GM12891 (cell line): Measurements from ENCODE around the gene CIAO3.

Source experiments
- POLR2A ChIP-seq: IDR thresholded peaks from 2 replicates; pipeline ENCODE4 v1.6.1; 2011; ENCODE audit warnings: low read depth, low read length, control low read depth
- POLR2AphosphoS5 ChIP-seq: IDR thresholded peaks from 2 replicates; pipeline ENCODE4 v1.6.1; 2011; ENCODE audit warnings: low read depth, low read length, control low read depth
- TAF1 ChIP-seq: IDR thresholded peaks from 2 replicates; pipeline ENCODE4 v1.6.1; 2011; ENCODE audit warnings: low read depth, low read length, control low read depth

DNA sequence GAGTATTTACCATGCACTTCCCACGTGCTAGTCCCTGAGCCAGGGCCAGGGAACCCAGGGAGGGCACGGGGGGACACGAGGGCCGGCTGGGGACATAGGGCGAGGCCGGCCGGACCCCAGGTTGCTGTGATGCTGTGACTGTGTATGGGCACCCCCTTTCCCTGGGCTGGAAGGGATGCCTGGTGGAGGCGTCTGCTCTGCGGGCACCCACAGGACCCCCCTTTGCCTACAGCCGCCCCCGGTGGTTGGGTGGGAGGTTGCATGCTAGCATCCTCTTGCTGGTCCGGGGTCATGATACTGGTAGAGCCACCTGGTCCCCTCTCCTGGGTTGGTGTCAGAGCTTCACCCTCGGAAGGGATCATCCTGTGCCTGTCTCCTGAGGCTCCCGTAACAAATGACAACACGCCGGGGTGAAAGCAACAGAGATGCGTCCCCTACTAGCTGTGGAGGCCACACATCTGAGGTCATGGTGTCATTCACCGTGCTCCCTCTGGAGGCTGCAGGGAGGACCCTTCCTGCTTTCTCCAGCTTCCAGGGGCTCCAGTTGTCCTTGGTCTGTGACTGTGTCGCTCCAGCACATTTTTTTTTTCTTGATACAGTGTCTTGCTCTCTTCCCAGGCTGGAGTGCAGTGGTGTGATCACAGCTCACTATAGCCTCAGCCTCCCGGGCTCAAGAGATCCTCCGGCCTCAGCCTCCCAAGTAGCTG is 3.1 kb upstream of the CIAO3 start:
- TF ChIP-seq POLR2A (no peak), TAF1 (no peak), POLR2AphosphoS5 (no peak)
